ENCODE results near the gene BICC1.
A peak's percentile ranks its signal among the peaks of the same experiment; 100 is the strongest.

BICC1 gene

DNA sequence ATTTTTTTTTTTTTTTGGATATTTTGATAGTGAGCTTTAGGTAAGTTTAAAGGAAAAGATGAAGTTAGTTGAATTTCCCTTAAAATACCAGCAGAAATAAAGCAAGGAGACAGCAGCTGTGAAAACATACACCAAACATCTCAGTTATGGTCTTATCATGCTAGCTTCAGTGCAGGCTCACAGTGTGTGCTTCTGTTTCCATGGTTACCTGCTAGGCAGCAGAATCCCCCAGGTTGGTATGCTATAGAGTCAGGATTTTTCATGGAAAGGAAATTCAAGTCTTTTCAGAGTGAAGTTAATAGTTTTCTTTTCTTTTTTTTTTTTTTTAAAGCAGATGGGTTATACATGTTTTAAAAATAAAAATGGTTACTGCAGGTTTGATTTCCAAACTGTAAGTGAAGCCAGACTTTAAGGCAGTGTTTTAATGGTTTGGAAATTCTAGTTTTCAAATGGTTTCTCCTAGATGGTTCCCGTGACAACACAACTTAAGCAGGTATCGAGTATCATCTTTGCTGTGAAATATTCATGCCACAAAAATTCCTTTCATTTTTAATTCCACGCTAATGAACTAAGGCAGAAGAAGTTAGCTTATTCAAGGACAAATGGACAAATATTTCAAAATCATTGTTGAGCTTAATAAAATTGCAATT lies 230.9 kb downstream of the BICC1 start:
- DNase-seq (ENCODE audit: low spot score) (no peak), FAIRE-seq (no peak)

DNA sequence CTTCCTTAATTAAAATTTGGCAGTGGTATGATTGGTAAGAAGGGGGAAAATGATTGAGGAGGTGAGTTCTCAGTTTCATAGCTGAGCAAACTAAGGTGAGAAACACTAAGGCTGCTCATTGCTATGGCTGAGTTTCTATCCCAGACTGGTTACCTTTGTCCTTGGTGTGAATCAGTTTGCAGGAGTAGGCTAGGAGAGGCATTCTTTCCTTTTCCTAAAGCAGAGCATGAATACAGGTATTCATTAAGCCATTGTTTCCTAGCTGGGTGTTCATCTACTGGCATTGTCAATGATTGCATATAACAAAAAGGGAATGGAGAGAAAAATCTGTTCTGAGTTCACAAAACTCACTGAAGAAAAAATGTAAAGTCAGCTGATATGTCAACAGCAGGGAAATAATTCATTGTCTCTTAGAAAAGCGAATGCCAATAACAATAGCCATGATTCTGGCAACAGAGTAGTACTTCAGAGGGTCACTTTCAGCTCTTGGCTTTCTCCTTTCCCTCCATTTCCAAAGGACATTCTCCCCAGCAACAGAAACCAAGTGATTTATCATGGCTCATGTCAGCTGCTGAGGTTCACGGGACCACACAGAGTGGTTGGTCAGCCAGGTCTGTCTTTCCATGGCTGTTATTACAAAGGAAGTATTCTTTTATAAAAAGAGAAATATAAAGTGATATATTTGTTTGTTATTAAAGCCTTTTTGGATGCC lies 234.0 kb downstream of the BICC1 start:
- no peak for FAIRE-seq
- DNase-seq (ENCODE audit: low spot score): no peak

DNA sequence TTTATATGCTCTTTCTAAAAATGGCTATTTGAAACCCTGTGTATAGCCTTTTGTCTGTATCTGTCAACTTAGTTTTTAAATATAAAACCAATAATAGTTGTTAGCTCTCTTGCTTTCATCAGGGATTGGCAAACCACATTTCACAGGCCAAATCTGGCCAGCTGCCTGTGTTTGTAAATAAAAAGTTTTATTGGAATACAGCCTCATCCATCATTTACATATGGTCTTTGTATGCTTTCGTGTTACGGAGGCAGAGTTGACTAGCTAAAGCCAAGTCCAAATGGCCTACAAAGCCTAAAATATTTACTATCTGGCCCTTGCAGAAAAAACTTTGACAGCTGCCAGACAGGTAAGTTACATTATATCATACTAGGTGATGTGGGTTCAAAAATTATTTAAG lies 235.0 kb downstream of the BICC1 start:
- no peak for DNase-seq (ENCODE audit: low spot score)
- no peak for FAIRE-seq

DNA sequence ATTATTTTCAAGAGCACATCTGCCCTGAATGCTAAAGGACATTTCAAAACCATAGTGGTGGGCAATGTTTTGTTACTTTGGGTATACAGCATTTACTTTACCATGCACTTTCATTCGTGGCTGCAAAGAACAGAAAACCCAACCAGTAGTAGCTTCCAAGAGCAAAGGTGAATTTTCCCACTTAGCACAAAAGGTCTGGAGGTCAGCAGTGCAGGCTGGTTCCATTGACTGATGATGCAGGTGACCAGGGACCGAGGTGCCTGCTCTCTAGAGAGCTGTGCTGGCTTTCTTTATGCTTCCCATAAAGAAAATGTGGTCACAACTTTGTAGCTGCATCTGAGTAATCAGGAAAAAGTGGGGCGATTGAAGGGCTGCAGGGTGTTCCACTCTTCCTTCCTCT lies 240.0 kb downstream of the BICC1 start:
- DNase-seq (ENCODE audit: low spot score) (no peak), FAIRE-seq (no peak)

DNA sequence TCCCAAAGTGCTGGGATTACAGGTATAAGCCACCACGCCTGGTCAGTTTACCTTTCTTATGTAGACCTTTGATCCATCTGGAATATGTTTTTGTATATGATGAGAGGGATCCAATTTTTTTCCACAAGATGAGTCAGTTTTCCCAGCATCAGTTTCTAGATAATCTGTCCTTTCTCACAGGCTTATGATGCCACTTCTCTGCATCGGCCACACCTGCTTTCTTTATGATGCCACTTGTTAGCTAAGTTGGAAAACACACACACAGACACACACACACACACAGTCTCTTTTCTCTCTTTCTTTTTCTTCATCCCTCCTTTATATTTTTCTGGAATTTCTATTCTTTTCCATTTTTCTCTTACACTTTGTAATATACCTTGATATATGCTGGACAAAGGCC lies 240.8 kb downstream of the BICC1 start:
- FAIRE-seq (no peak), DNase-seq (ENCODE audit: low spot score) (no peak)

DNA sequence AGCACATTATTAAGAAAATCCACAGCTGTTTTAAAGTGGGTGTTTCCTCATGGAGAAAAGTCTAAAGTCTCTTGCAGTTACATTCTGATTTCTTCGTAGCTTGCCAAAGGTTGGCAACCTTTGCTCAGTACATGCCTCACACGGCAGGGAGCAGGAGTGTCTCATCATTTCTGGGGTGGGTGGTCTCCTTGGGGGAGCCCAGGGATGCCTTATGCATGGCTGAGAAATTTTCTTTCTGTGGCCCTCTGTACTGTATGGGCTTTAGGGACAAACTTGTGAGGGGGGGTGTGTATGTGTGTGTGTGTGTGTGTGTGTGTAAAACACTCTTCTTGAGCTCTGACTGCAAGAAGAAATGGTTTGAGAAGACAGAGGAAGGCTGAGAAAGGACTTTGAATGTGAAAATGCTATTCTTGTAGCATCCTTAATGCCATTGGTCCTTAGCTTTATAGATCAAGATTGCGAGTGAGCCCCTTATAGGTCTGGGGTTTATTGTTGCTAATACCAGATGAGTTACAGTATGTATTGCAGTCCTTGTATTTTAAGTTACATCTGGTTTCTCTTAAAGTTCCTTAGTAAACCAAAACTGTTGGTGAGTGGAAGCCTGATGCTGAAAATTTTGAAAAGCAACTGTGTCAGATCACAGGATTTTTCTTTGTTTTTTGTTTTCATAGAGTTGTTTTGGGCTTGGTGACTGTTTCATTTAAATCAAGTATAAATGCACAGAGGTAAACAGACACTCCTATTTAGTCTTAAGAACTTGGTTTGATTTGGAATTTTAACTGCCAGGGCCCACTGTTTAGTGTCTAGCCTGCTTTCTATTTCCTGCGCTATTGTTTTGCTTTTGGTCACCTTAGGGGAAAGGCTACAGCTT lies 242.0 kb downstream of the BICC1 start:
- FAIRE-seq (no peak), DNase-seq (ENCODE audit: low spot score) (no peak)

DNA sequence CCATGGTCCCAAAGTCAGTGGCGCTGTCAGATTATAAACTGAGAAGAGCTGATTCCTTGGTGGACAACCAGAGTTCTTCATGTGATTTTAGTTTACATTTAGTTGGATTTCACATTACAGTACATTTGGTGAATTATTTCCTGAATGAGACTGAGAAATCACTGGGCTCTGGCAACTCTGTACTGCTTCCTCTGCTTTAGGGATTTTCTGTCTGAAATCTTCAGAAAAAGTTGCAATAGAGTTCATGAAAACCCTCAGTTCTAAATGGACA lies 242.6 kb downstream of the BICC1 start:
- FAIRE-seq: no peak
- DNase-seq (ENCODE audit: low spot score): no peak

DNA sequence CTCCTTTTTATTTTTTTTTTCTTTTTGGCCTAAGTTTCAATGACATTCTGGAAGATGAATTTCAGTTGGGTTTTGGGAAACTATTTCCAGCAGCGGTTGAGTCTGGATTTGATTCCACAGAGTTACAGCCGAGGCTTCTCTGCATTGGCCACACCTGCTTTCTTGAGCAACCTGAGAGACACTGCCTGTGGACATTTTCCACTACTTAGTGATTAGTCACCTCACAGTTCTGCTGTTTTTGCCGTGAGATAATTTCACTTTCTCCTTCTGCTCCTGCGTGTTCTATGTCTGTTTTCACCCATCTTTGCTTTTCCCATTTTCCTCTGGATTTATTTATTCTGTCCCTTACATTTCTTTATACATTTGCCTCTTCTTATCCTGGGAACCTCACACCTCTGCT lies 243.0 kb downstream of the BICC1 start:
- FAIRE-seq: peak; percentile 62
- peak; percentile 74 for DNase-seq (ENCODE audit: low spot score)

DNA sequence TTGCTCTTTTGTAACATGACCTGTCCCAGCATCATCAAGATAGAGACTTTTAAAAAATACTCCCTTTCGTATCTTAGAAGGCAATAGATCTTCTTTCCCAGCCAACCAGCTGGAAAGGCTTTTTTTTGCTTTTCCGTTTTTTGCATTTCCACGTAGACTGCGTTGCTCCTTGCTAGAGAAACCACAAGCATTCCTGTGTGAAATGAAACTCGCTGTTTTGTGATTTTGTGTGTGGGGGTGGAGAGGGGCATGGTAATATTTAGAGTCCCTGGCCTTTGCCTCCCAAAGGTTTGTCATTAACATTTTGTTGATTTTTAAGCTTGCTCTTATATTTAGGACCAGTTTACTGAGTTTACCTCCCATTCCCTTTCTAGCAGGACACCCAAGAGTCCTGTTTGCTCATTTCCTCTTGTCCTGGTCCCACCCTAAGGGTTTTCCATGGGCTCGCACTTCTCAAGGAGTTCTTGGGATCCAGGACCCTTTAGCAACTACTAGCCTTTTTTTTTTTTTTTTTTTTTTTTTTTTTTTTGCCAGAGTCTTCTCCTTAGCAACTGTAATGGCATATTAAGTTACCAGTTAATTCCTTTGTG lies 243.6 kb downstream of the BICC1 start:
- DNase-seq (ENCODE audit: low spot score) (peak; percentile 49), FAIRE-seq (no peak)

DNA sequence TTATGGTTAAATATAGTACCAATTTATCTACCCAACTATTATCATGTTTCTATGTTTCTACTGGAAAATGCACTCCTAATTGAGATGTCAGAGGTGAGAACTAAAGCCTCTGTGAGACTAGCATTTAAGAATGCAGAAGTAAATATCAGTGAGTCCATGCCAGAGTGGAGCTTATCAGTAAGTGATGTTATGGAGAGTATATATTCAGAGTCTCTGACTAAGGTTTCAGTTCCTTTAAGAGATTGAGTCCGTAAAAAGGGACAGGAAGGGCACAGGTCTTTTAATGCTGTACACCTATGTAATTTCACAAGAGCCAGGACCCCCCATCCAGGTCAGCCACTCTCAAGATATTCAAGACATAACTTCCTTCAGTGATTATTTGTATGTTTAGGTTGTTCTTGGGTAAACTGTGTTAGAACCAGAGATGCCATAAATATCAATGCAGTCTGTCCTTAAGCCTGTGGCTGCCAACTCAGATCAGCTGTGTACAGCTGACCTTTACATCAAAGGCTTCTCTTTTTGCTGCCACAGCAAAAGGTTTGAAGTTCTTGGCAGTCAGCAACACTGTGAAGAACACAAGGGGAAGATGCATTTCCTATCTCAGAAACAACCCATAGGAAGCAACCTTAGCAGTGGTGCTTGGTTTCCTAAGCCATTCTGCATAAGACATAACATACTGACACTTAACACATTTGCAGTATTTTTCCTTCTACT lies 244.8 kb downstream of the BICC1 start:
- DNase-seq (ENCODE audit: low spot score): no peak
- FAIRE-seq: peak; percentile 66

DNA sequence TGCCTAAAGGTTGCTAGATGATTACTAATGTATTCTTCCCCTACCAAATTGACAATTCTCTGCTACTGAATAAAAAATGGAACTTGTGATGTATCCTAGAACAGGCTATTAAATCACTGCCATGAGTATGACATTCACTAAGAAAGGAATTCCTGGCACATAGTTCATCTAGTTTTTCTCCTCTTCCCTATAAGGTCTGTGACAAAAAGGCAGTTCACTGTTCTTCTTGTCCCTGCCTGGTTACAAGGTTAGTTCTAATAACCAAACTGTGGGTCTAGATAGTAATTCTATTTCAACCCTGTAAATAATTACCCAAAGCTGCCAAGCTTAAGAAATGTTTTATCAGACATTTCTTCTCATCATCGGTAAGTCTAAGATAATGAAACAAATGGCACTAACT lies 245.6 kb downstream of the BICC1 start:
- DNase-seq (ENCODE audit: low spot score) (no peak), FAIRE-seq (no peak)

DNA sequence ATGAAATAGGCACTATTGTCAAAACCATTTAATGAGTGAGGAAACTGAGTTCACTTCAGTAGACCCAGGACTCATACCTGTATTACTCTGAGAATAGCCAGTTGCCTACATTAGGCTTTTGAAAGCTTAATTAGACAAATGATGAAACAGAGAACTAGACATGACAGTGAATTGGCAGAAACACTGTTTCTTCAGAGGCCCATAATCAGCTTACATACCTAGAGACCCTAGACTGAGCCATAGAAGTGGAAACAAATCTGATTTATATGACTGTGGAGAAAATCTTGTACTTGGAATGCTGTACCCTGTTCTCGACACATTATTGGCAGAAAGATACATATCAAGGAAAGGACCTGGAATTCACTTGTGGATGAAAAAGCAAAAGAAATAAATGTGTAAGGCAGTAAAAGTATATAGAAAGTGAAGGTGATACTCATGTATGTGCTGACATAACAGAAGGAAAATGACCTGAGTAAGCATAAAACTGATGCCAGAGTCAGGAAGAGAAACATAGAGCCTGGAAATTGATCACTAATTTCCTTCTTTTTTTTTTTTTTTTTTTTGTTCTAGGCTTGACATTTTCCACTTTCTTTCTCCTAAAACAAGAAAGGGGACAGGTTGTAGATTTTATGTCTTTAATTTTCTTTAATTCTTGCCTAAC lies 251.5 kb downstream of the BICC1 start:
- DNase-seq (ENCODE audit: low spot score) (no peak), FAIRE-seq (no peak)

DNA sequence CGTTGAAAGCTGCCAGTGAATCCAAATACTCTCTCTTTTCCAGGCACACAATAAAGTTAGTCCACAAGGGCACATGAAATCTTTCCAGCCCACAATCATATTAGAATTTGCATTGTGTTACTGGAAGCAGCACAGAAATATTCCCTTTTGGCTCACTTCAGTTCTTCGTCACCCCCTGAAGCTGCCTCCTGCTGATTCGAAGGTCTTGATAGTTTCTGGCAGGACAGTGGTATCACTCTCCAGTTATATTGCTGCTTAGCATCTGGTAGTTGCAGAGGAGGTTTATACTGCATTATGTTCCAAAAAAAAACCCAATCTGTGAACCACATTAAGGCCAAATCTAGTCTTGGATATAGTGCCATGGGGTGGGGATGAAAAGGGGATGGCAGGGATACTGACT lies 253.2 kb downstream of the BICC1 start:
- FAIRE-seq: no peak
- no peak for DNase-seq (ENCODE audit: low spot score)

DNA sequence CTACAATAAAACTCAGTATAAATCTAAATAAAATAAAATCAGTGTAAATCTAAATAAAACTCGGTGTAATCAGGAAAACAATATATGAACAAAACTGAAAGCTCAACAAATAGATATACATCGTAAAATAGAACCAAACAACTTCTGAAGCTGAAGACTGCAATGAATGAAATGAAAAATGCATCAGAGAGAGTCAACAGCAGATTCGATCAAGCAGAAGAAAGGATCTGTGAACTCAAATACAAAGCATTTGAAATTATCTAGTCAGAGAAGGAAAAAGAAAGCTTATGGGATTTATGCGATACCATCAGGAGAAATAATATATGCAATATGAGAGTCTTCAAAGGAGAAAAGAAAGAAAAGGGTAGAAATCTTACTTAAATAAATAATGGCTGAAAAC lies 255.0 kb downstream of the BICC1 start:
- DNase-seq (ENCODE audit: low spot score): no peak
- no peak for FAIRE-seq

DNA sequence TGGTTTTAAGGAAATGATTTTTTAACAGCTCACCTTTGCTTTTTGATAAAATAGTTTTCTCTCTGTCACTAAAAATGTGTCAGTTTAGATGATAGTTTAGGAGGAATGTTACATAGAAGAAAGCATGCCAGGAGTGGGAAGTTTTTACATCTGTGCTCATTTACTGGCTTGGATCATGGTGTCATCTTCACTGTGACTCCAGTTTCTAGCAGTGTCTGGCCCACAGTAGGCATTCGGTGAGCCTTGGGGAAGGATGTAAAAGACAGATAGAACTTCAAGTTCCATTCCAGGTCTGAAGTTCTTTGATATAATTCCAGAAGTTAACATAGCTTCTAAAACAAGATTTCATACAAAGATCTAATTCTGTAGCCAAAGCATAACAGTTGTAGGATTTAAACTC lies 259.2 kb downstream of the BICC1 start:
- FAIRE-seq: no peak

DNA sequence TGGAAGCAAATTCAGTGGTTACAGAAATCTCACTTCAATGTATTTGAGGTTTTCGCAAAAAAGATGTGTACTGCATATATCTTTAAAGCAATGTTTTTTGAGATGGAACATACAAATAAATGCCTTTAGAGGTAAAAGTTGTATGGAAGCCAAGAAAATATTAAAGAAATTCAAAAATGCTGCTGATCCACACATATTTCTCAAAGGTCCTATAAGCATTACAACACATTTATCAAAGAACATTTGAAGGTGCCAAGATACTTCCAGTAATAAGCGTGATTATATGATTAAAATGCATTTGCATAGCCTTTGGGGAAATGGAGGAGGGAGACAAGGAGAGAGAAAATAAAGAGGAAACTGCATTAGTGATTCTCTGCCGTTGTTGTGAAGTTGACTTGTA lies 260.1 kb downstream of the BICC1 start:
- FAIRE-seq (no peak), DNase-seq (ENCODE audit: low spot score) (no peak)

More for the DNA sequence above, 259.2 kb downstream of the BICC1 start:
- DNase-seq (ENCODE audit: low spot score): no peak

DNA sequence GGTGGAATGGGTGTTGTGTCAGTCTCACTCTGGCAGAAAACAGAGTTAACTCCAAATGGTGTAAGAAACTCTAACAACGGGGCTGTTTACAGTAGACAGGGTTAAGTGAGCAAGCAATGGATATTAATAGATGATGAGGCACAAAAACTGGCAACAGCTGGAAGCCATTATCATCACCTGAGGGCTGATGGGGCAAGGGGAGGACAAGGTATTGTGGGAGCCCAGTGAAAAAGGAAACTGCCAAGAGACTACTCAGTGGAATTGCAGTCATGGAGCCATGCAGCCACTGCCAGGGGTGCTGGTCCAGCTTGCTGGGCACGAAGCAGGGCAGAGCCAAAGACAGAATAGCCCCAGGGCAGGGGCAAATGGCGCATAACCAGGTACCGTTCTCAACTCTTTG lies 260.7 kb downstream of the BICC1 start:
- DNase-seq (ENCODE audit: low spot score) (no peak), FAIRE-seq (no peak)

DNA sequence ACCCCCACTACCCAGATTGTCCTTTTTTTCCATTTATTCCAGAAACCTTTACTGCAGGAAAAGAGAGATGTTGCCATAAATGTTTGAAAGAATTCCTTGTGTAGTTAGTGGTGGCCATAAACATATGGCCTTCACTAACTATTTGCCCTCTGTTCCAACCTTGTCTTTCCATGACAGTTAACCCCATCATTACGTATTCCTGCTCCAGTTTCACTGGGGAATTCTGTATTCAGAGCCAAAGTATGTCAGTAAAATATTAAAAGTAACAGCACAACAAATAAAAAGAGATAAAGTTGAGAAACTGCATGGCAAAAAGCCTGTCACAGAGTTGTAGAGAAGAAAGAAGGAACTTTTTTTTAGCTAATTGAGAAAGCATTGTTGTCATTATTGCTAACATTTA lies 261.3 kb downstream of the BICC1 start:
- DNase-seq (ENCODE audit: low spot score) (no peak), FAIRE-seq (no peak)

DNA sequence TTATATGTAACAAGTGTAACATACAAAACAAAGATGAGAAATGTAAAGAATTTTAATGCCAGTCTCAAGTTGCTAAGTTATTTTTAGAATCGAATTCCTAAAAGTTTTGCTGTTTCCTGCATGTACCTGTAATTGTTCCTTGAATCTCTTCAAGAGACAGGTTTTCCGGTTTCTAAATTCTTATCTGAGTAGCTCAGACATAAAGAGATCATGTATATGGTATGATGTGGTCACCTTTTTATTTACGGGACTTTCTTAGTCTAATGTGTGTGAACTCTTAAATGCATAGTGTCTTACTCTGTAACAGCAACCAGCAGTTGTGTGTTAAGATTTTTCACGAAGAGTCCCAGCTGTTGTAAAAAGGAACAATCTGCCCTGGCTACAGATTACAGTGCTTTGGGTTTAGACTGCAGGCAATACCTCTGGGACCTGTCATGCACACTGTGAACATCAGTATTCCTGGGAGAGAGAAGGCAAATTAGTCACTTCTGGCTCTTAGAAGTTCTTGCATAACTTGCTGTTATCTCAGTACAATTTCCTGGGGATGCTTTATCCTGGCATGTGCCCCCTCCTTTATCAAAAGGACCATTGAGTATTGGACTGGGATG lies 263.4 kb downstream of the BICC1 start:
- peak; percentile 51 for DNase-seq (ENCODE audit: low spot score)

DNA sequence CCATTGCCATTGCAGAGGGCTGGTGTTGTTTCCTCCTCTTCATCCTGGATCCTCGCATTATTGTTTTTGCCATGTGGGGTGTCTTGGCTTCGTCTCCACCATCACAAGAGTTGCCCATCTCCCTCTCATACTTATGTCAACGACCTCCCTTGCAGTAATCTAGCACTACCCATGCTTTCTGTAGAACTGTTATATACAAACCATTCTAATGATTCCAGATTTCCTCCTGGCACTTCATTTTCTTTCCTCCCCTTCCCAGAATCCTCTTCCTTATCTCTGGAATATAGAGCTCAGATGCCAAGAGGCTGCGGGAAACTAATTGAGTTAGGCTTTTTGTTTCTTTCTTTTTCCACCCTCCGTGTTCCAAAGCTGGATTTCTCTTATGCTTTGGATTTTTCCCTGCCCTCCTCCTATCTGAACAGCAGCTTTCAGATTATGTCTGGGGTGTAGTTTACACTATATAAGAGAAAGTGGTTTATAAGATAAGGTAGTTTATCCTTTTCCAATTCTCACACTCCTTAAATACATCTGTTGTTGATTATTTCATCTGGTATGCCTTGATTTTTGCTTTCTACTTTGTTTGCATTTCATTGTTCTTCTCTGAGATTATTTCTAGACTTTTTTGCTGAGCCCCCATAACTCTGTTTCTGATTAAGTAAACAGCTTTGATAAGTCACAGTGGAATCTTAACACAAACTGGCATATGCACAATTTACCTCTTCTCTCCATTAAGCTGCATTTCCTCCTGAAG lies 264.1 kb downstream of the BICC1 start:
- DNase-seq (ENCODE audit: low spot score): no peak

More for the DNA sequence above, 263.4 kb downstream of the BICC1 start:
- FAIRE-seq: no peak

More for the DNA sequence above, 264.1 kb downstream of the BICC1 start:
- no peak for FAIRE-seq

All from urothelium cell line (cell line).